Cardiac muscle cell (in vitro differentiated cells and primary cell): ENCODE measurements around the gene VWC2L. TPM values are rescaled to one million over a fixed set of nuclear protein-coding genes. Genes with fewer than 3 reads are reported as not detected.
A peak's percentile ranks its signal among the peaks of the same experiment; 100 is the strongest.

Source experiments
- DNase-seq, 2 donors: peaks; one replicate each; pipeline versions ENCODE4 v3.0.0 to v3.0.0-alpha.2; 2010 to 2017; ENCODE audit warnings: low read depth in 1 of 2, low spot score in 1 of 2
- H3K27ac ChIP-seq: fragments of 200-600 bp; sonication (generic); 2 replicates; pipeline ENCODE4 v1.5.1; 2016
- H3K27me3 ChIP-seq: fragments of 200-600 bp; sonication (generic); 2 replicates; pipeline ENCODE4 v1.6.0; 2016; ENCODE audit warnings: control low read depth
- H3K36me3 ChIP-seq: fragments of 200-600 bp; sonication (generic); 2 replicates; pipeline ENCODE4 v1.5.1; 2016; ENCODE audit warnings: control low read depth
- H3K4me1 ChIP-seq: fragments of 200-600 bp; sonication (generic); 2 replicates; pipeline ENCODE4 v1.8.1; 2017; ENCODE audit warnings: low read depth, mild to moderate bottlenecking, mixed run types
- H3K4me3 ChIP-seq: fragments of 200-600 bp; sonication (generic); 2 replicates; pipeline ENCODE4 v1.5.1; 2016; ENCODE audit warnings: mild to moderate bottlenecking
- H3K9me3 ChIP-seq: fragments of 200-600 bp; sonication (generic); 2 replicates; pipeline ENCODE4 v1.5.1; 2017; ENCODE audit warnings: low read depth, mild to moderate bottlenecking, control low read depth
- polyA plus RNA-seq: library from polyadenylated mRNA; unstranded; fragments of >200 nt; fragmentation: Nextera tagmentation; extraction: Ambion mirVana; gene quantifications from 2 replicates; pipeline ENCODE4 v1.2.1, GENCODE V29; 2016
- total RNA-seq: library from RNA; depleted of rRNA; stranded (reverse); fragments of >200 nt; gene quantifications from 2 replicates; pipeline ENCODE4 v1.2.3, GENCODE V29; 2016
- TF ChIP-seq, protein P1 (sequence below): IDR thresholded peaks from 2 replicates; pipeline ENCODE4 v1.5.1; 2012; ENCODE audit warnings: low read depth, mild to moderate bottlenecking, low read length

VWC2L gene
- total and polyA plus RNA-seq, 2 experiments from 2014 or later = 0.10 to 0.24 TPM

DNA sequence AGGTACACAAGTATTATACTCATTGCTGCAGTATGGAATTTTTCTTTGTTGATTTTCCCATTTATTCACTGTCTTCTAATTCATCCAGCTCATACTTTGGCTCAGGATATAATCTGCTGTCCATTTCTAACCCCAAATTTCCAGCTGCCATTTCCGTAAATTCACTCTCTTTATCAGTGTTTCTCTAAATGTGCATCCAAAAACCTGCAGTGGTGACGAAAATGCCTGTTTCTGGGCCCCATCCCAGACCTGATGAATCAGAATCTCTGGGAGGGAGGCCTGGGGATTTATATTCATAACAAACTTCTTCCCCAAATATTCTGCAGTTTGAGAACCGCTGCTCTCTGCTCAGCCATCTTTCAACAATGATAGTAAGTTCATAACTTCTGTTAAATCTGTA lies 86.6 kb downstream of the VWC2L start:
- no peaks in the 10 kb centered on the region for H3K36me3 ChIP-seq
- no peaks in the 10 kb centered on the region for H3K4me1 ChIP-seq
- DNase-seq = peak in 1 of 2 donors; percentile 42
- TF ChIP-seq, protein P1, sequence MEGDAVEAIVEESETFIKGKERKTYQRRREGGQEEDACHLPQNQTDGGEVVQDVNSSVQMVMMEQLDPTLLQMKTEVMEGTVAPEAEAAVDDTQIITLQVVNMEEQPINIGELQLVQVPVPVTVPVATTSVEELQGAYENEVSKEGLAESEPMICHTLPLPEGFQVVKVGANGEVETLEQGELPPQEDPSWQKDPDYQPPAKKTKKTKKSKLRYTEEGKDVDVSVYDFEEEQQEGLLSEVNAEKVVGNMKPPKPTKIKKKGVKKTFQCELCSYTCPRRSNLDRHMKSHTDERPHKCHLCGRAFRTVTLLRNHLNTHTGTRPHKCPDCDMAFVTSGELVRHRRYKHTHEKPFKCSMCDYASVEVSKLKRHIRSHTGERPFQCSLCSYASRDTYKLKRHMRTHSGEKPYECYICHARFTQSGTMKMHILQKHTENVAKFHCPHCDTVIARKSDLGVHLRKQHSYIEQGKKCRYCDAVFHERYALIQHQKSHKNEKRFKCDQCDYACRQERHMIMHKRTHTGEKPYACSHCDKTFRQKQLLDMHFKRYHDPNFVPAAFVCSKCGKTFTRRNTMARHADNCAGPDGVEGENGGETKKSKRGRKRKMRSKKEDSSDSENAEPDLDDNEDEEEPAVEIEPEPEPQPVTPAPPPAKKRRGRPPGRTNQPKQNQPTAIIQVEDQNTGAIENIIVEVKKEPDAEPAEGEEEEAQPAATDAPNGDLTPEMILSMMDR = no peak
- H3K27me3 ChIP-seq = no peaks in the 10 kb centered on the region
- no peak overlapping the region for H3K27ac ChIP-seq
- H3K4me3 ChIP-seq = no peak overlapping the region
- H3K9me3 ChIP-seq = peaks cover 3% of the 10 kb centered on the region

DNA sequence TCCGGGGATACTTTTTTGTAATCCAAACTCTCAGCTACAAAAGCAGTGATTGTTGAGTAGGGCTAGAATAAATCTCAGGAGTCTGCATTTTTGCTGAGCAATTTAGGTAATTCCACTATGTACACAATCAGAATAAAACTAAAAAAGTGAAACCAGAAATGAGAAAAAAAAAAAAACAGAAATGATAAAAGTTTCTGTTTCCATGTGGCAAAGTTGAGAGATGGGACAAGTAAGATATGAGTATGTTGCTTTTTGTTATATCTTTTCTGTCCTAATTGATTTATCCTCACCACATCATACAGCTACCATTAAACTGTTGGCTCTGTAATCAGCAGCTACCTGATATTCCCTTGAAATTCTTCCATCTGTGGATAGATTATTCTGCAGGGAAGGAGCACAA lies 92.7 kb downstream of the VWC2L start:
- H3K4me3 ChIP-seq = no peak overlapping the region
- no peak overlapping the region for H3K27ac ChIP-seq
- TF ChIP-seq, protein P1 = no peak

DNA sequence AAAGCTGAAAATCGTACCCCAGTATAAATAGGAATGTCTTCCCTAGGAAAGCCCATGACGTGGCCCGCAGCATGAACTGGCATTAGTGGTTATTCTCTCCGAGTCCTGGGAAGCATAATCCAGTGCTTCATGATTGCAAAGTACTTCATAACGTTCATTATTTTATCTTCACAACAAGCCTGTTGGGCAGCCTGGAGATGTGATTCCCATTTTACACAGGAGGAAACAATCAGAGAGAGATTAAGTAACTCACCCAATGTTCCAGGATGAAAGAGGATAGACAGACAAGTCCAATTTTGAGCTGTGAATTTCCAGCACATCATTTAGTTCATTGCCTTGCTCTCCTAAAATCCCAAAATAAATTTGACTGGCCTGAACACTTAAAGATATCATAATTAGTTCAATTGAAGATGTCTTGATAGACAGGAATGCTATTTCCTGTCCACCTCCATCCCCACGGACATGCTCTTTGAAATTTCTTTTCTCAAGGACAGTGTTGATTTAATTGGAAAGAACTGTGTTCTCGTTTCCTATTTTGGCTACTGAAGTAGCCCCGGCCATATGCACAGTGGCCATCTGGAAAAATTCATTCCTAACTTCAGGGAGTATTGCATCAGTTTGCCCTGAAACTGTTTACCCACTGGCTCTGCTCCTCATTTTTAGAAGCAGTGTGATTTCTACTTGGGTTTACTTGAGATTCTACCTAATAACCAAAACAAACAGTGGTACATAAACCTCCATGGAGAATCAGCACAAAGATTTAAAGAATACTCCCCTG lies 93.9 kb downstream of the VWC2L start:
- Histone ChIP-seq H3K36me3 (no peaks in the 10 kb centered on the region), H3K27ac (no peak overlapping the region), H3K4me1 (peaks cover 5% of the 10 kb centered on the region), H3K4me3 (no peak overlapping the region), H3K27me3 (no peaks in the 10 kb centered on the region), H3K9me3 (no peaks in the 10 kb centered on the region)
- TF ChIP-seq, protein P1 = no peak
- no peak for DNase-seq

More for the DNA sequence above, 92.7 kb downstream of the VWC2L start:
- no peaks in the 10 kb centered on the region for H3K27me3 ChIP-seq
- peaks cover 5% of the 10 kb centered on the region for H3K4me1 ChIP-seq
- H3K9me3 ChIP-seq = no peaks in the 10 kb centered on the region
- no peaks in the 10 kb centered on the region for H3K36me3 ChIP-seq
- DNase-seq = no peak

DNA sequence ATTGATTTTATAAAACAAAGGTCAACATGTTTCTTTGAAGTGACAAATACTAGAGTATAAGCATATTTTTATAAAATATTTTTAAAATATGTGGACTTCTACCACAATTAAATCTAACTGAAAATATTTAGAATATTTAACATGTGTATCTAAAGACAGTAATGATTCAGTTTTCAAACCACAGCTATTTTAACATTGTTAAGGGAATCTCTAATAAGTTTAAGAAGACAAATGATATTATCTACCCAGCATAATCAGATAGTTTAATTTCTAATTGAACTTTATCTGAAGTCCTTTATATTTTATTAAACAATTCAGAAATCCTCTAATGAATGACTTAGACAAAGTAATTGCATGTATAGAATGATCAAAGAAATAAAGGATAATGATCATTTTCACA lies 96.2 kb downstream of the VWC2L start:
- no peak for DNase-seq
- TF ChIP-seq, protein P1 = no peak
- H3K27me3 ChIP-seq = no peaks in the 10 kb centered on the region
- H3K9me3 ChIP-seq = no peaks in the 10 kb centered on the region
- H3K4me1 ChIP-seq = peaks cover 5% of the 10 kb centered on the region
- H3K27ac ChIP-seq = no peak overlapping the region
- H3K36me3 ChIP-seq = no peaks in the 10 kb centered on the region
- no peak overlapping the region for H3K4me3 ChIP-seq

DNA sequence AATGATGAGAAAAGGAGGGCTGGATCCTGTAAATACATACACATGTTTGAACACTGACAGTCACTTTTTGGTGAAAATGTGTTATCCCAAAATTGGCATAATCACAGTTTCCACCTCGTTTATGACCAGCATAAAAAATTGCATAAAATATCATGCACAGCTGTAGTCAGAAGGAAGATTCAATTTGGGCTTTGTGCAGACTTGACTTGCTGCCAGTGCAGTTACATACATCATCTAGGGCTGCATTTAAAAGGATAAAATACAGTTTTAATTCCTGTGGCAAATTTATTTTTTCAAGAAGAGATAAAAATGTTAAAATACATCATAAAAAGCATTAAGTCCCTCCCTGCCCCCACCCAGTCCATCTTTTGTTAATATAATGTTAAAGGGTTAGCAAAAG lies 103.8 kb downstream of the VWC2L start:
- no peak overlapping the region for H3K4me3 ChIP-seq
- TF ChIP-seq, protein P1 = no peak
- no peaks in the 10 kb centered on the region for H3K27me3 ChIP-seq
- no peak overlapping the region for H3K27ac ChIP-seq
- H3K9me3 ChIP-seq = no peaks in the 10 kb centered on the region
- no peaks in the 10 kb centered on the region for H3K36me3 ChIP-seq
- H3K4me1 ChIP-seq = no peaks in the 10 kb centered on the region
- DNase-seq = no peak
